HS-5 (cell line): ENCODE measurements around the gene TLR6.

Experiments
- DNase-seq: peaks from one replicate; pipeline ENCODE4 v3.0.0-alpha.2; 2012; ENCODE audit warnings: low read depth

Gene TLR6

DNA sequence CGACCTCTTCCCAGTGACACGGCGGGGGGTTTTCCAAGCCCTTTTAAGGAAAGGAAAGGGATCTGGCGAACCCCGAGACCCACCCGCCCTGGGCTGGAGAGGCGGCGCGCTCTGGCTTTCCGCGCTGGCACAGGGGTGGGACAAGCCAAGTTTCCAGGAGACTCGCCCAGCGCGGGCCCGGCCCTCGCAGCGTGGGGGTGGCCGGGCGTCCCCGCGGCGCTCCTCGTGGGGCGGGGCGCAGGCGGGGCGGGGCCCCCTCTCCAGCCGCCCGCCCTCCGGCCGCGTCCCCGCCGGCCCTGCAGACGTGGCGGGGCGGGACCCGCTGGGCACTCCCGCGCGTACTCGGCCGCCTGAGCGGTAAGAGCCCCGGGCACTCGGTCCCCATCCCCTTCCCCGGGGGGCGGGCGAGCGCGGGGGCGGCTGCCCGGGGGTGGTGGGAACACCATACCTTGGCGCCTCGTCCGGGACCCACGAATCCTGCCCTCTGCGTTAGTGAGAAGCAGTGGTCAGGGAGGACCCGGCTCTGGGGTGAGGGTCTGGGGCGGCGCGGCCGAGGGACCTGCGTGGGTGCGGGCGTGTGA lies 11.0 kb upstream of the TLR6 start, which contains the start of gene FAM114A1:
Gene FAM114A1, plus strand, starts transcription at position 329 of the 581 bp plus-strand sequence. CDS start 10,273 bp downstream, outside the sequence.
- no peak for DNase-seq

DNA sequence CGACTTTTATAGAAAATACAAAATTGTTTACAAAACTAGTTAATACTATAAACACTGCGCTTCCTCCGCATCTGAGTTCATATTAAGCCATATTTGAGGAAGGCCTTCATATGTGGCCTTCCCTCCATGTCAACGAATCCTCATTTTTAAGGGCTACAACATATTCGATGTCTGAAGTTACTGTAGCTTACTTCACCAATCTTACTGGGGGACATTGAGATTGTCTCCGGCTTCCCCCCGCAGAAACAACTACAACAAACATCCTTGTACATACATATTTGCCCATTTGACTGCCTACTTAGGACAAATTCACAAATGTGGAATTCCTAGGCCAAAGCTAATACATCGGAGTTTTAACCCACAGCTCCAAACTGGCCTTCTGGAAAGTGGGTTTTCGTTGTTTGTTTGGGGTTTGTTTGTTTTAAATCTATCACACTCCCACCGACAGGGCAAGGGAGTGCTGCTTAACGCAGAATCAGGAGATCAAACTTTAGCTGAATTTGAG lies 10.4 kb upstream of the TLR6 start:
- no peak for DNase-seq

DNA sequence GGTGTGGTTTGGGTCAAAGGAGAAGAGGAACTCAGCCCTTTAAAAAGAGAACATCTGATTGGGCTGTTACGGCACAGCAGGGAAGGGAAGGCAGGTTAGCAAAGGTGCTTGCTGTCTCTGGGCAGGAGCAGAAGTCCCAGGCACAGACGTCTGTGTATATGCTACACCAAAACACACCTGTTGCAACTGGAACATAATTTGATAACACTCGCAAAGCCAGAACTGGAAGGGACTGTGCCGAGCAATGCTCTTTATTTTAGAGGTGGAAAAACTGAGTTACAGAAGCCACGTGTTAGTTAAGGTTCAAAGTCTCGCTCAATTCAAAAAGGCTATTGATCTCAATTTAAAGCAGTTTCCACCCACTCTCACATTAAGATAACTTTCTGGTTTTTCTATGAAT lies 8.8 kb upstream of the TLR6 start:
- no peak for DNase-seq

DNA sequence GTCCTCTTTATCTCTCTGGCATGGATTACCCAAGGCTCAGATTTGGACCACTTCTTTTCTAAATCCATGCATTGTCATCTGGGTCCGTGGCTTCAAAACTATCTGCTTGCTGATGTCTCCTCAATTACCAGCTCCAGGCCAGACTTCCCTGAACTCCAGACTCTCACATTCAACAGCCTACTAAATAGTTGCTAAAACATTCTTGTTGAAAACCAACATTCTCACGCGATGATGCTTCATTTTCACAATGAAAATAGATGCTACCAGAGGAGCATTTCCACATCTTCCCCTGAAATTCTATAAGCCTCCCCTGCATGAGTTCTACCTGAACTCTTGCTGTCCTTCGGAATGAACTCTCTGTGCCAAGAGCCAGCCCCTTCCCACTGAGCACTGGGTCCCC lies 5.2 kb upstream of the TLR6 start:
- no peak for DNase-seq

DNA sequence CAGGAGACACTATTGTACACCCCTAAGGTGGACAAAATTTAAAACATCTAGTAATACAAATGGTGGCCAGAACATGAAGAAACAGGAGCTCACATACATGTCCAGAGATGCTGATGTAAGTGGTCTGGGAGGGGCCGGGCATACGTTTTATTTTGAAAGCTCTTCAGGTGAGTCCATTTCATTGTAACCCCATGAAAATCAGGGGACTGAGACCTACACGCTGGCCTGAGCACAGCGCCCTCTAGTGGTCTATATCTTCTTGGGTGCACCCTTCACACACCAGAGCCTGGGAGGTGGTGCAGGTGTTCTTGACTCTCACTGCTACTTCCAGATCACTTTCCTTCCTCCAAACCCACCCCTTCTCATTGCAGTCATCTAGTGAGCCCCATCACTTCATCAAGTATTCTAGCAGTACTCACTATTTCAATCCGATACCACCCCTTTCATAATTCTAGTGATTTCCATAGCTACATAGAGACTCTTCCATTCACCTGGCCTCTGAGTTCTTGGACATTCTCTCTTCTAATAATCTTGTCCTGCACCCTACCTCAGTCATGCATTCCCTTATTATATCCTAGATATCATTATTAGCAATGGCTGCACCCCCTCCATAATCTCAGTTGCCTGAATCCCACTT lies 4.3 kb upstream of the TLR6 start:
- no peak for DNase-seq

DNA sequence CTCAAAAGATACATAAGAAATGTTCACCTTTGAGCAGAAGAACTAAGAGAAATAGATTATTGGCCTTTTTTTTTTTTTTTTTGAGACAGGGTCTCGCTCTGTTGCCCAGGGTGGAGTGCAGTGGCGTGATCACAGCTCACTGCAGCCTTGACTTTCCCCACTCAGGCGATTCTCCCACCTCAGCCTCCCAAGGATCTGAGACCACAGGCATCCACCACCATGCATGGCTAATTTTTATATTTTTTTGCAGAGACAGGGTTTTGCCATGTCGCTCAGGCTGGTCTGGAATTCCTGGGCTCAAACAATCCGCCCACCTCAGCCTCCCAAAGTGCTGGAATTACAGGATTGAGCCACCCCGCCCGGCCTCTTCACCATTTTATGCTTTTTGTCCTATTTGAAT lies 2.9 kb upstream of the TLR6 start:
- no peak for DNase-seq

DNA sequence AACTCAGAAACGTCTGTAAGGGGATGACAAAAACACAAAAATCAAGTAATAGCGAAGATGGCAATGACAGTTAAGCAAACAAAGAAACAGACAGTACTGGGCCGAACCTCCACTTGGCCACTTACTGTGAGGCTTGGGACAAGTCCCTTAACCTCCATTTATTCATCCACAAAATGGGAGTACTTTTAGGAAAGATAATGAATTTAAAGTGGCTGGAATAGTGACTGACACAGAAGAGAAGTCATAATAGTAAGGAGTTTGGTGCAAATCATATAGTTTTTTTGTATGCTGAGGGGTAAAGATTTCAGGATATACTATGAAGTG lies 1.4 kb upstream of the TLR6 start:
- DNase-seq, result no peak

DNA sequence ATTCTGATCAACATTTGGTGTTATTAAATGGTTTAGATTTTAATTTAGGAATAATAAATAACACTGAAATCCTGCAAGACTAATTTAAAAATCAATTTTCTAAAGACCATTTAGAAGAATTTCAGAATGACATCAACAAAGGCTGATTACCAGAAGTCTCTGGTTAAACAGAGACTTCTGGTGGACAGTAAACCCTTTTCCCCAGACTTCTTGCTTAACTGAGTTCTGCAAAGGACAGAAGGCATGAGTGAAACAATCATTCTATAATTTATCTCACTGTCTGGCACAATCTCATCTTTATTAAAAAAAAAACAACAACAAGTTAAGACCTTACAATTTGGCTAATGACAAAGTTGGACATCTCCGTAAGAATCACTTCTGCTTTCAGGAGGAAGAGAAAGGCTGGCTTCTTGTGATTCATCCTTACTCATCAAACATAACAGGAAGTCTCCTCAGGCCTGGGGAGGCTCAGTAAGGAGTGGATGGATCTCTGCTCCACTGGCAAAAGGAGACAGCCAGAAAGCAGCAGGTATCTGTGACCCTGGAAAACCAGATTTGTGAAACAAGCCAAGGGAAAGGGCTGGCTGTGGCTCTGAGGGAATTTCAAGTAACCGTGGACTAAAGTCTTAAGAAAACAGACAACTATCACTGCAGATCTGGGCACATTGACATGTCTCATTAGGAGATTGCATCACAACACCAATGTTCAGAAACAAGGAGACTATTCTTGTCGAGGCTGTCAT lies 908 bp upstream of the TLR6 start:
- DNase-seq, result peak; percentile 80

DNA sequence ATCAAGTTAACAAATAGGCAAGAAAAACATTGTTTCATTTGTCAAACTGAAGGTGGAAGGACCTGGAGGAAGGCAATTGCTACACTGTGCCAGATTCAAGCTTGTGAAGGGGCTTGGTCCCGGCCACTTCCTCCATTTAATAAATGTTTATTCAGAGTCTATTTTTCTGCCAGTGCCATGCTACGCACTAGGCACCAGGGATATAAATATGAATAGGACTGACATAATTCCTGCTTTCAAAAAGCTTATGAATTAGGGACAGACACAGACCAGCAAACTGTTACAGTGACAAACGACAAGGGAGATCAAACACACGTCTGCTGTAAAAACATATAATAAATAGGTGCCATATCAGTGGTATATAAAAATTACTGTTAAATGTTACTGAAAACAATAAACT lies 571 bp downstream of the TLR6 start:
- no peak for DNase-seq

DNA sequence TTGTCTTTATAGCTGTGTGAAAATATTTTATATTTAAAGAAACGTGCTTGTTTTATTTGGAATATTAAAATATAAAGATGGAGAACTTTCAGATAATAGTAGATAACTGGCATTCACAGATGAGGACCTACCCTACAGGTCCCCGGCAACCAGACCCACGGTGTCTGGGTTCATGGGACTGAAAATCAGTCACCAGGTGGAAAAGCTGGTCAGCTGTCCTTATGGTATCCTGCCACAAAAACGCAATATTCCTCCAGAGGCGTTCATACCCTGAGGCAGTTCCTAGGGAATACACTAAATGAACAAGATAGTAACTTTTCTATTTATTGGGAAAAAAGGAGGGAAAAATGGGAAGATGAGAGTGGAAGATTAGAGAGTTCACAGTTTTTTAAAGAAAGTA lies 1.2 kb downstream of the TLR6 start:
- DNase-seq, result no peak

DNA sequence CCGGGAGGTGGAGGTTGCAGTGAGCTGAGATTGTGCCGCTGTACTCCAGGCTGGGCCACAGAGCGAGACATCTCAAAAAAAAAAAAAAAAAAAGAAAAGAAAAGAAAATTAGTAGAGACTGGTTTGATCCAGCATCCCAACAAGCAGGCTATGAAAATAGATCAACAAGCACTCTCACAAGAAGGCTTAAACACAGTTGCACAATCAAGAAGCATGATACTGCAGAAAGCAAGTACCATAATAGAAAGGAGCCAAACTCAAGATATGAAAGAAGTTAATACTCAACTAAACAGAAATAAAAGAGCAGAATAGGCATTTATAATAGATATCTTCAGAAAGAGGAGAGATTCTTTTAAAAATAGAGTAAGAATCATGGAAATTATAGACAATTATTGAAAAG lies 10.6 kb downstream of the TLR6 start:
- DNase-seq, result no peak

DNA sequence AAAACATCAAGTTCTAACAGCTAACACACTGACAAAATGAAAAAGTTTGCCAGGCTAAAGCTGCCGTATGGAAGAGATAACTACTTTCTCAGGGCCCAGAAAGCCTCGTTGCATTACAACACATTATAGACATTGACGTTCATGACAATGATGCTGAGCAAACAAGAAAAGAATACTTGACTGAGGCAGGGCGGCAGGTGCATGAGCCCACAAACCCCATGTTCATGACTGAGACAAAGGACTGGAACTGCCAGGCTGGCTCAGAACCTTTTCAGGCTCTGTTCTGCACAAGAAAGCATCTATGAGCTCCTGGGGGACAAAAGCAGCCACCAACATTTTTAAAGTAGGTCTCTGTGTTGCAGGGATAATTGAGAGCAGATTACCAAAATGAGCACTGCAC lies 13.6 kb downstream of the TLR6 start:
- DNase-seq, result no peak

DNA sequence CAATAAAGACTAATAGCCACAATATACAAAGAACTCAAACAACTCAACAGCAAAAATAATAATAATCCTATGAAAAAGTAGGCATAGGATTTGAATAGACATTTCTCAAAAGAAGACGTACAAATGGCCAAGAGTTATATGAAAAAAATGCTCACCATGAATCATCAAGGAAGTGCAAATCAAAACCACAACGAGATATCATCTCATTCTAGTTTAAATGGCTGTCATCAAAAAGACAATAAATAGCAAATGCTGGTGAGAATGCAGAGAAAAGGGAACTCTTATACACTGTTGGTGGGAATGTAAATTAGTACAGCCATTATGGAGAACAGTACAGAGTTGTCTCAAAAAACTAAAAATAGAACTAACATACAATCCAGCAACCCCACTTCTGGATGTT lies 18.8 kb downstream of the TLR6 start:
- peak; percentile 13 for DNase-seq

DNA sequence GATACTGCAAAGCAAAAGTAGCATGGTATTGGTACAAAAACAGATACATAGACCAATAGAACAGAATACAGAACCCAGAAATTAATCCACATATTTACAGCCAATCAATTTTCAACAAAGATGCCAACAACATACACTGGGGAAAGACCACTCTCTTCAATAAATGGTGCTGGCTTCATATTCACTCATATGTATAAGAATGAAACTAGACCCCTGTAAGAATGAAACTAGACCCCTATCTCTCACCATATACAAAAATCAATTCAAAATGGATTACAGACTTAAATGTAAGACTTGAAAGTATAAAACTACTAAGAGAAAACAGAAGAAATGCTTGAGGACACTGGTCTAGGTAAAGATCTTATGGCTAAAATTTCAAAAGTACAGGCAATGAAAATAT lies 19.3 kb downstream of the TLR6 start:
- no peak for DNase-seq

DNA sequence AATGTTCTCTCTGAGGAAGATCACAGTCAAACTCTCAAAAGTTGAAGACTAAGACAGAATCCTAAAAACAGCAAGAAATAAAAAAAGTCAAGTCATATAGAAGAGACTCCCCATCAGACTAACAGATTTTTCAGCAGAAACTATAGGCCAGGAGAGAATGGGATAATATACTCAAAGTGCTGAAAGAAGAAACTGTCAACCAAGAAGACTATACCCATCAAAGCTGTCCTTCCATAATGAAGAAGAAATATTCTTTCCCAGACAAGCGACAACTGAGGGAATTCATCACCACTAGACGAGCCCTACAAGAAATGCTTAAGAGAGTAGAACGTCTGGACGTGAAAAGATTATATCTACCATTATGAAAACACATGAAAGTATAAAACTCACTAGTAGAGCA lies 22.0 kb downstream of the TLR6 start:
- no peak for DNase-seq

DNA sequence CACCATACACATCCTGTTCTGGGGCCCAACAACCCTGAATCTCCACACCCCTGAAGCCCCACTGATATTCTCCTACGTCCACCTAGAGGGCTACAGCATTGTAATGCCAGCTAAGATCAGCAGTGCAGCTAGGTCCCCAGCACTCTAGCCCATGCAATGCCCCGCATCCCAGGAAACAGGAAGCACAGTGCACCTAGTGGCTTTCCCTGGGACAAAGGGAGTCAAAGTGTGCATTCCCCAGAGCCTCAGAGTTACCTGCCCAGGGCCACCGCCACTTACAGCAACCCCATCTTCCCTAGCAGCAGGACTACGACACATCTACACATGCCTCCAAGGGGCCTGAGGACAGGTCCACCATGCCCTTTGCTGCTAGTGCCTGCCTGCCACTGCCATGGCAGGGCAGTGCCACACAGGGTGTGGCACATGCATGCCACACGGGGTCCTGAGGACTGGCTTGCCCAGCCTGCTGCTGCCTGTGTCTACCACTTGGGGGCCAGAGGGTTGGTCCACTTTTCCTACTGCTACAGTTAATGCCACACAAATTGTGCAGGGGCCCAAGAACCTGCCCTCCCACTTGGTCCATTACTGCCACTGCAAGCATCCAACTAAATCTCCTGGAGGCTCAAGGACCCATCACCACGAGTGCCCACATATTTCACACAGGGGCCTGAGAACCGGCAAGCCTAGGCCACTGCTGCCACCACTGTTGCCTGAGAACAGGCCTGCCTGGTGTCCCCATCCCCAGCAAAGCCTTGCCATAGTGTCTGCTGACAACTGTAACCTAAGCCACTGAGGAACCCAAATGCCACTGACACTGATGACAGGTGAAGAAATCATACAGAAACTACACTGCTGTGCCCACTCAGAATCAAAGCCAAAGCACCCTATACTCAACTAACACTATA lies 23.7 kb downstream of the TLR6 start:
- DNase-seq, result no peak

DNA sequence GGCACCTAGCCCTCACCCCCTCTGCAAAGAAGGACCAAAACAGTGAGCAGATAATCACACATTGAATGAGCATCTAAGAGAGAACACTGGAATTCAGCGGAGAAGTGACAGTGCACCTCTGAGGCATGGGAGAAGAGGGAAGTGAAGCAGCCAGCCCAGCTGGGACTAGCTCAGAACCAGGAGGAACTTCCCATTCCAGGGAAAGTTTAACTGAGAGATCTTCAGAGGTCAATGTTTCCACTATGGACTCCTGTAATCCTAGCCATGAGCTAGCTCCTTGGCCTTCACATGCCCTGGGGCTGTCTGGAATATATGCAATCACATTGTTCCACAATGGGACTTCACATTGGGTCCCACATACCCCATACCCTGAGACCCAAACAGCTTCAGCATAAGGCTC lies 24.4 kb downstream of the TLR6 start:
- no peak for DNase-seq

DNA sequence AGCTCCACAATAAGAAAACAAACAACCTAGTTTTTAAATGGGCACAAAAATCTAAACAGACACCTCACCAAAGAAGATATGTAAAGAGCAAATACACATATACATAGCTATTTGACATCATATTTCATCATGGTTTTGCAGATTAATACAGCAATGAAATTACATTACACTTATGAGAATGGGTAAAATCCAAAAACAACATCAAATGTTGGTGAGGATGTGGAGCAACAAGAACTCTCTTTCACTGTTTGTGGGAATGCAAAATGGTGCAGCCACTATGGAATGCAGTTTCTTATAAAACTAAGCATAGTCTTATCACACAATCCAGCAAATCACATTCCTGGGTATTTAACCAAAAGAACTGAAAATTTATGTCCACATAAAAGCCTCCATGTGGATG lies 25.0 kb downstream of the TLR6 start:
- no peak for DNase-seq

DNA sequence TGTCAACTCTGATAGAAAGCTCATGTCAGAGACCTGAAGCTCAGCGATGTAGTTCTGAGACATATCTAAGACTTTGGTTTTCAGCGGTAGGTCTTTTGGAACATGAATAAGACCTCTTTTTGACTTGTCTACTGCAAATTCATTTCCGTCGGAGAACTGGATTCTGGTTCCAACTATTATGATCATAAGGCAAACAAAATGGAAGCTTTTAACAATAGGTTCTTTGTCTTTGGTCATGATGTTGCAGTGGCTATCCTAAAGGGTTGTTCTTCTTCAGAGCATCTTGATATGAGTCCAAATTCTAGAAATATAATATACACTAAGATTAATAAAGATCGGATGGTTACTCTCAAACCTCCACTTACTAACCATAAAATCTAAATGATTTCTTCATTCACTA lies 27.4 kb downstream of the TLR6 start:
- DNase-seq, result no peak

DNA sequence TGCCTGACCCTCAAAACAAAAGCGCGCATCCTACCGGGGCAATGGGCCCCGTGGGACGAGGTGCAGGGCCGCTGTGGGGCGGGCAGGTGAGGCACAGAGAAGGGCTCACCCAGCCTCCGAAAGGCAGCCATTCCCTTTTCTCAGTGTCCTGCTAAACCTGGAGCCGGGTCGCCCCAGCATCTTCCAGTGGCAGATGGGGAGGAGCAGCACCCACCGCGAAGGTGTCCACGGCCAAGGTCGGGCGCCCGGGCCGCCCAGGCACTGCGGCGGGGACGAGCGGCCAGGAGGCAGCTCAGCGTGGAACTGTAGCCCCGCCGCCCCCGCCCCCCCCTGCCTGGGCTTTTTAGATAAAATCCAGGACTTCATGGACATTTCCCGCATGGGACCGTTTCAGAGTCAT lies 32.9 kb downstream of the TLR6 start:
- DNase-seq, result no peak

DNA sequence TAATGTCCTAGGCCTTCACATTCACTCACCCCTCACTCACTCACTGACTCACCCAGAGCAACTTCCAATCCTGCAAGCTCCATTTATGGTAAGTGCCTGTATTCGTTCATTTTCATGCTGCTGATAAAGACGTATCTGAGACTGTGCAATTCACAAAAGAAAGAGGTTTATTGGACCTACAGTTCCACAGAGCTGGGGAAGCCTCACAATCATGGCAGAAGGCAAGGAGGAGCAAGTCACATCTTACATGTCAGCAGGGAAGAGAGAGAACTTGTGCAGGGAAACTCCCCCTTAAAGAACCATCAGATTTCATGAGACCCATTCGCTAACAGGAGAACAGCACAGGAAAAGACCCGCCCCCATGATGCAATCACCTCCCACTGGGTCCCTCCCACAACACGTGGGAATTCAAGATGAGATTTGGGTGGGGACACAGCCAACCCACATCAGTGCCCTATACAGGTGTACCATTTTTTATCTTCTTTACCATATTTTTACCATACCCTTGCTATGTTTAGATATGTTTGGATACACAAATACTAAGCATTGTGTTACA lies 33.8 kb downstream of the TLR6 start:
- no peak for DNase-seq

DNA sequence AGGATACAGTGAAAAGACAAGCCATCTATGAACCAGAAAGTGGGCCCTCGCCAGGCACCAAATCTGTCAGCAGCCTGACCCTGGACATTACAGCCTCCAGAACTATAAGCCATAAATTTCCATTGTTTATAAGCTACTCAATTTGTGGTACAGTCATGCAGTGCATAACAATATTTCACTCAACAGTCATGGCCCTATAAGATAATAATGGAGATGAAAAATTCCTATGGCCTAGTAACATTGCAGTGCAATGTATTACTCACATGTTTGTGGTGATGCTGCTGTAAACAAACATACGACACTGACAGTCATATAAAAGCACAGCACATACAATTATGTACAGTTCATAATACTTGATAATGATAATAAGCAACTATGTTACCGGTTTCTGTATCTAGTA lies 34.9 kb downstream of the TLR6 start:
- no peak for DNase-seq
